ENCODE data around the gene MRPL48.
"Not testable (repeated sequence)": the region's sequence is repeated elsewhere in the genome, so short reads cannot be mapped to it uniquely, and the experiment has no call there.

MRPL48 gene

GRCh38 chr11:73762732-73763131 lies 24.9 kb upstream of the MRPL48 start:
- intact Hi-C loops (cut with DNase I): no loop called here
- no peak for DNase-seq

GRCh38 chr11:73766763-73767162 lies 20.9 kb upstream of the MRPL48 start:
- intact Hi-C loops (cut with DNase I): no loop called here
- peak in 5 of 42 donors; percentile 14 to 46 (median 30) for DNase-seq

GRCh38 chr11:73770811-73771210 lies 16.9 kb upstream of the MRPL48 start:
- DNase-seq; intact Hi-C loops (cut with DNase I): not testable (repeated sequence)

- peak; percentile 95 to 100 (median 99) for DNase-seq
- intact Hi-C loops (cut with DNase I): loop anchor here (1.0 kb wide), 1 partner anchor 18 kb away; the partner anchor contains the start of gene RAB6A
These were observed 8.4 kb upstream of the MRPL48 start for GRCh38 chr11:73779084-73779902.

GRCh38 chr11:73781303-73781702 lies 6.4 kb upstream of the MRPL48 start:
- intact Hi-C loops (cut with DNase I): no loop called here
- no peak for DNase-seq

- intact Hi-C loops (cut with DNase I): no loop called here
- DNase-seq: no peak
These were observed 4.1 kb upstream of the MRPL48 start for GRCh38 chr11:73783483-73784020.

- DNase-seq: no peak
- intact Hi-C loops (cut with DNase I): no loop called here
These were observed 3.5 kb upstream of the MRPL48 start for GRCh38 chr11:73784080-73784634.

GRCh38 chr11:73784734-73785133 lies 2.9 kb upstream of the MRPL48 start:
- intact Hi-C loops (cut with DNase I): loop anchor here (5.0 kb wide), 1 partner anchor 93 kb away; the partner anchor contains the start of genes COA4 and PAAF1
- no peak for DNase-seq

- intact Hi-C loops (cut with DNase I): loop anchor here (5.0 kb wide), 1 partner anchor 92 kb away; the partner anchor contains the start of genes COA4 and PAAF1
These were observed 2.2 kb upstream of the MRPL48 start for GRCh38 chr11:73785467-73785866.

GRCh38 chr11:73787051-73787642 lies 527 bp upstream of the MRPL48 start:
- peak in 14 of 42 donors; percentile 8 to 49 (median 22) for DNase-seq
- intact Hi-C loops (cut with DNase I): loop anchor here (5.0 kb wide), 1 partner anchor 90 kb away; the partner anchor contains the start of genes COA4 and PAAF1

More at GRCh38 chr11:73785467-73785866, 2.2 kb upstream of the MRPL48 start:
- not testable (repeated sequence) for DNase-seq

- intact Hi-C loops (cut with DNase I): loop anchor here (5.0 kb wide), 1 partner anchor 88 kb away; the partner anchor contains the start of genes COA4 and PAAF1
- no peak for DNase-seq
These were observed 1.6 kb downstream of the MRPL48 start for GRCh38 chr11:73789279-73789670.

- intact Hi-C loops (cut with DNase I): no loop called here
- DNase-seq: no peak
These were observed 4.9 kb downstream of the MRPL48 start for GRCh38 chr11:73792584-73792983.

- DNase-seq: peak; percentile 52 to 93 (median 86)
- intact Hi-C loops (cut with DNase I): no loop called here
These were observed 8.4 kb downstream of the MRPL48 start for GRCh38 chr11:73795925-73796632.

GRCh38 chr11:73797457-73797856 lies 9.8 kb downstream of the MRPL48 start:
- intact Hi-C loops (cut with DNase I): no loop called here
- DNase-seq: peak in 41 of 42 donors; percentile 19 to 84 (median 63)

- intact Hi-C loops (cut with DNase I): no loop called here
- no peak for DNase-seq
These were observed 12.7 kb downstream of the MRPL48 start for GRCh38 chr11:73800276-73800806.

GRCh38 chr11:73801136-73801535 lies 13.5 kb downstream of the MRPL48 start:
- intact Hi-C loops (cut with DNase I): no loop called here
- DNase-seq: no peak

GRCh38 chr11:73804712-73805111 lies 17.0 kb downstream of the MRPL48 start:
- intact Hi-C loops (cut with DNase I): no loop called here
- DNase-seq: no peak

GRCh38 chr11:73808052-73808451 lies 20.4 kb downstream of the MRPL48 start:
- no peak for DNase-seq
- intact Hi-C loops (cut with DNase I): no loop called here

- intact Hi-C loops (cut with DNase I): no loop called here
These were observed 23.0 kb downstream of the MRPL48 start for GRCh38 chr11:73810637-73811036.

More at GRCh38 chr11:73810637-73811036, 23.0 kb downstream of the MRPL48 start:
- DNase-seq: no peak
